DND-41 (cell line): ENCODE data around the gene GRP.

ENCODE experiments used
- ATAC-seq: fragments of 200-7000 bp; cut with Tn5 transposase; 3 replicates; pipeline ENCODE4 v1.9.1; 2021; ENCODE audit warnings: low read depth; ENCODE audit not compliant: insufficient read depth
- DNase-seq: peaks from one replicate; pipeline ENCODE4 v3.0.0-alpha.2; 2020
- H2AFZ ChIP-seq: 2 replicates; pipeline ENCODE4 v1.6.0; 2012; ENCODE audit warnings: low read depth, low read length
- H3K27ac ChIP-seq: 2 replicates; pipeline ENCODE4 v1.5.1; 2012; ENCODE audit warnings: low read length, inconsistent platforms
- H3K27me3 ChIP-seq: fragments of 200-600 bp; sonication (generic); 2 replicates; pipeline ENCODE4 v1.6.0; 2012; ENCODE audit warnings: low read length, mild to moderate bottlenecking, inconsistent platforms; ENCODE audit not compliant: insufficient read depth, poor library complexity
- H3K36me3 ChIP-seq: 2 replicates; pipeline ENCODE4 v1.5.1; 2012; ENCODE audit warnings: low read length, inconsistent platforms; ENCODE audit not compliant: insufficient read depth
- H3K4me1 ChIP-seq: 2 replicates; pipeline ENCODE4 v1.5.1; 2012; ENCODE audit warnings: mild to moderate bottlenecking, low read length; ENCODE audit not compliant: insufficient read depth
- H3K4me2 ChIP-seq: 2 replicates; pipeline ENCODE4 v1.6.0; 2012; ENCODE audit warnings: mild to moderate bottlenecking, moderate library complexity, low read length, inconsistent platforms; ENCODE audit not compliant: insufficient read depth
- H3K4me3 ChIP-seq, 2 experiments: fragments of 200-600 bp in 1 of 2; shearing (Covaris generic) in 1 of 2; 2 replicates each; pipeline ENCODE4 v1.5.1; 2012 to 2016; ENCODE audit warnings: inconsistent platforms in 2 of 2, low read length in 2 of 2, mild to moderate bottlenecking in 2 of 2, low read depth in 1 of 2, moderate library complexity in 1 of 2
- H3K79me2 ChIP-seq: 2 replicates; pipeline ENCODE4 v1.6.0; 2012; ENCODE audit warnings: low read length, inconsistent platforms; ENCODE audit not compliant: insufficient read depth
- H3K9ac ChIP-seq: 2 replicates; pipeline ENCODE4 v1.6.0; 2012; ENCODE audit warnings: low read depth, mild to moderate bottlenecking, inconsistent platforms, low read length, moderate library complexity
- H3K9me3 ChIP-seq: 2 replicates; pipeline ENCODE4 v1.5.1; 2012; ENCODE audit warnings: low read length, moderate library complexity, mild to moderate bottlenecking, inconsistent platforms; ENCODE audit not compliant: insufficient read depth, severe bottlenecking
- H4K20me1 ChIP-seq: 2 replicates; pipeline ENCODE4 v1.6.0; 2012; ENCODE audit warnings: low read length; ENCODE audit not compliant: insufficient read depth
- EZH2 ChIP-seq: IDR thresholded peaks from 3 replicates; pipeline ENCODE4 v1.6.1; 2012; ENCODE audit warnings: borderline replicate concordance, low read depth, mild to moderate bottlenecking, moderate library complexity, low read length, inconsistent platforms; ENCODE audit not compliant: severe bottlenecking
- TF ChIP-seq, protein P1 (sequence below): IDR thresholded peaks from 2 replicates; pipeline ENCODE4 v1.5.1; 2012; ENCODE audit warnings: borderline replicate concordance, low read length, moderate library complexity, mild to moderate bottlenecking; ENCODE audit not compliant: poor library complexity, severe bottlenecking; ENCODE audit errors: extremely low read depth

GRP gene

DNA sequence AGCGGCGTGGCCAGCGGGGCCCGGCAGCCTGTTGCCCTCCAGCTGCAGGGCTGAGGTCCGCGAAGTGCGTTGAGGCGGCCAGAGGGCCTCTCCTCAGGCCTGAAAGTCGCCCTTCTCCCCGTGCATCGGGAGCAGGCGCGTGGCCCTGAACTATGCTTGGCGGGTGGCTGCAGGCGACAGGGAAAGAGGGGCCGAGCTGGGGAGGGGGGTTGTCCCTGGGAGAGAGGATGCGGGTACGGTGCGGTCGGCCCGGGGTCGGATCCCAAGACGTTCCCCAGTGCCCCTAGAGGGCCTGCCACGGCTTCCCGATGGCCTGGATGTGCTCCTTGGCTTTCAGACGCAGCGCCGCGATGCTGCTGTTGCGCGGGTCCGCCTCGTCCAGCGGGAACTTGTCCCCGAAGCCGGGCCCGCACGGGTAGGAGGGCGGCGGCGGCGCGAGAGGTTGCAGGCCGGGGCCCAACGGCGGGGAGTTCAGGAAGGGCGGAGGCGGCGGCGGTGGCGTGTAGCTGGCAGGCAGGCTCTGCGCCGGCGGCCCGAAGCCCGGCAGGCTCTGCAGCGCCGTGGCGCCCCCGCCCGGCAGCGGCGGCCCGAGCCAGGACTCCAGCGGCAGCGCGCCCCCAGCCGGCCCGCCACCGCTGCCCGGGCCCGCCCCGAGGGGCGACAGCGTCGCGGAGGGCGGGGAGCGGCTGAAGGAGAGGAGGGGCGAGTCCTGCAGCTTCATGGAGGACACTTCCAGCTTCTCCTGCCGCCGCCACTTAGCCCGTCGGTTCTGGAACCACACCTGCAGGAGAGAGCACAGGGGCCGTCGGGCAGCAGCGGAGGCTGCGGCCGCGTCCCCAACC is 49.0 kb downstream of the GRP start:
- ATAC-seq, result no peak
- no peak overlapping the region for H3K4me2 ChIP-seq
- no peaks in the 10 kb centered on the region for H3K79me2 ChIP-seq
- no peak overlapping the region for H3K4me3 ChIP-seq
- H3K4me1 ChIP-seq, result no peaks in the 10 kb centered on the region
- H3K36me3 ChIP-seq, result no peaks in the 10 kb centered on the region
- H3K9ac ChIP-seq, result no peak overlapping the region
- H3K9me3 ChIP-seq, result no peaks in the 10 kb centered on the region
- H3K27me3 ChIP-seq, result peaks cover 12% of the 10 kb centered on the region
- no peak for DNase-seq
- TF ChIP-seq, protein P1, sequence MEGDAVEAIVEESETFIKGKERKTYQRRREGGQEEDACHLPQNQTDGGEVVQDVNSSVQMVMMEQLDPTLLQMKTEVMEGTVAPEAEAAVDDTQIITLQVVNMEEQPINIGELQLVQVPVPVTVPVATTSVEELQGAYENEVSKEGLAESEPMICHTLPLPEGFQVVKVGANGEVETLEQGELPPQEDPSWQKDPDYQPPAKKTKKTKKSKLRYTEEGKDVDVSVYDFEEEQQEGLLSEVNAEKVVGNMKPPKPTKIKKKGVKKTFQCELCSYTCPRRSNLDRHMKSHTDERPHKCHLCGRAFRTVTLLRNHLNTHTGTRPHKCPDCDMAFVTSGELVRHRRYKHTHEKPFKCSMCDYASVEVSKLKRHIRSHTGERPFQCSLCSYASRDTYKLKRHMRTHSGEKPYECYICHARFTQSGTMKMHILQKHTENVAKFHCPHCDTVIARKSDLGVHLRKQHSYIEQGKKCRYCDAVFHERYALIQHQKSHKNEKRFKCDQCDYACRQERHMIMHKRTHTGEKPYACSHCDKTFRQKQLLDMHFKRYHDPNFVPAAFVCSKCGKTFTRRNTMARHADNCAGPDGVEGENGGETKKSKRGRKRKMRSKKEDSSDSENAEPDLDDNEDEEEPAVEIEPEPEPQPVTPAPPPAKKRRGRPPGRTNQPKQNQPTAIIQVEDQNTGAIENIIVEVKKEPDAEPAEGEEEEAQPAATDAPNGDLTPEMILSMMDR, result no peak
- H4K20me1 ChIP-seq, result no peaks in the 10 kb centered on the region
- H3K27ac ChIP-seq, result no peak overlapping the region
- H2AFZ ChIP-seq, result no peak overlapping the region

DNA sequence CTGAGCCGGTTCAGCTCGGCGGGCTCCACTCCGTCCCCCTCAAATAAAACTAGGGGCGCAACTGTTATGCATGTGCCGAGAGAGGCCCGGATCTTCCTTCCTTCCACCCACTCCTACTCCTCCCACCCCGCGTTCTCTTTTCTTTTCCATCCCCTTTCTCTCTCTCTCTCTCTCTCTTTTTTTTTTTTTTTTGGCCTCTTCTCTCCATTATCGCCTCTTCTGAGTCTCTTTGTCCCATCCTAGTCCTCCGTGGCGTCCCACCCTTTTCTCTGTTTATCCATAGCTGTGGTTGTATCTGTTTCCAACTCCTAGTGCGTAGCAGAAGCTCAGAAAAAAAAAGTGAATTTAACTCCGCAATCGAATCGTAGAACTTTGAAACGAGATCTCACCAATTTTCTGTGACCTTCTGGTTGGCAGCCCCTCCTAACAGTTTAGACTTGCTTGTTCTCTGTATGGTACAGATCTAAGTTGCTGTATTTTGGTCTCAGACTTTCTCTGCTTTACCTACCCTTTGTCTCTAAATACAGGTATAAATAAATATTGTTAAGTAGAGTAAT is 49.7 kb downstream of the GRP start:
- Histone ChIP-seq H3K9ac (no peak overlapping the region), H3K27me3 (peaks cover 12% of the 10 kb centered on the region), H4K20me1 (no peaks in the 10 kb centered on the region), H3K4me1 (no peaks in the 10 kb centered on the region), H3K4me2 (no peak overlapping the region), H2AFZ (no peak overlapping the region), H3K79me2 (no peaks in the 10 kb centered on the region), H3K36me3 (no peaks in the 10 kb centered on the region), H3K27ac (no peak overlapping the region), H3K4me3 (no peak overlapping the region), H3K9me3 (no peaks in the 10 kb centered on the region)
- DNase-seq (no peak), ATAC-seq (no peak)
- TF ChIP-seq, protein P1, result no peak

DNA sequence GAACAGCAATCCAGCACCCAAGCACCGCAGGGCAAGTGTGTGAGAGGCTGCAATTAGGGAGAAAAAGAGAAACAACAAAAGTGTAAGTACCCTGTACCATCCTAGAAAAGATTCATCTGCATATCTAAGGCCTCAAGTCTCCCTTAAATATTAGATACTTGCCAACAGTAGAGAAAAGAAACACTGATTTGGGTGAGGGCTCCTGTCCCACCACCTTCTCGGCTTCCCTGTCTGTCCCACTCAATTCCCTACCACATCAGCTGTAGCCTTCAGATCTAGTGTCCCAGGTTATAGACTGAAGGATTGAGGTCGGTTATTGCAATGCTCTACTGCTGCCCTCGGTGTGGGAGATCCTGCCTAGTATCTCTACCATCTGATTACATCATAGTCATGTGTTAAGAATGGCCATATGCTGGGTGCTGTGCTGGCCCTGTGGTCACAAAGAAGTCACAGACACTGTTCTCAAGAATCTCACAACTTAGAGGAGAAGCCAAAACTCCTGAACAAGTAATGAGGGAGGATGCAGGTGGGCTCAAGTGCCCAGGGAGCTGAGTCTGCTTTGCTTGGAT is 50.8 kb downstream of the GRP start:
- Histone ChIP-seq H4K20me1 (no peaks in the 10 kb centered on the region), H3K79me2 (no peaks in the 10 kb centered on the region), H3K4me1 (no peaks in the 10 kb centered on the region), H3K9me3 (no peaks in the 10 kb centered on the region), H3K4me2 (no peak overlapping the region), H3K27me3 (peaks cover 12% of the 10 kb centered on the region), H3K27ac (no peak overlapping the region), H3K4me3 (no peak overlapping the region), H2AFZ (no peak overlapping the region), H3K36me3 (no peaks in the 10 kb centered on the region), H3K9ac (no peak overlapping the region)
- DNase-seq (no peak), ATAC-seq (no peak)
- no peak for TF ChIP-seq EZH2
- TF ChIP-seq, protein P1, result no peak
